ENCODE data around the gene HS3ST5. TPM values are rescaled to one million over a fixed set of nuclear protein-coding genes. Genes with fewer than 3 reads are reported as not detected.

Gene HS3ST5
- total RNA-seq, 4 donors from 2014 or later = not detected

DNA sequence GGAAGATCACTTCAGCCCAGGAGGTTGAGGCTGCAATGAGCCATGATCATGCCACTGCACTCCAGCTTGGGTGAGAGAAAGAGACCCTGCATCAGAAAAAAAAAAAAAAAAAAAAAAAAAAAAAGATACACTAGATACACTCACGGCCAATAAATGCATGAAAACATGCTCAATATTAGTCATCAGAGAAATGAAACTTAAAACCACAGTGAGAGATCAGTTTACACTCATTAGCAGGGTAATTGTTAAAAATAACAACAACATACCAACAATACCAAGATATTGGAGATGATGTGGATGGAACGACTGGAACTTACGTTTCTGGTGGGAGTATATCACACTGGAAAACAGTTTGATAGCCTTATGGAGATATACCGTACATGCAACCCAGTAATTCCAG, 29.9 kb downstream of the HS3ST5 start:
- WGBS, 2 donors = 77 to 88% methylated on average over 4 of the region's 4 CpGs
- intact Hi-C loops (cut with DNase I; ENCODE audit: low total_unique reads) = no loop called here
- H3K4me3 ChIP-seq (ENCODE audit: low read depth, poor library complexity, severe bottlenecking) = no peak overlapping the region
- DNase-seq (ENCODE audit: low spot score in 2 of 2) = no peak
- TF ChIP-seq POLR2A (IDR thresholded peaks at IDR 0.05) = no peak

DNA sequence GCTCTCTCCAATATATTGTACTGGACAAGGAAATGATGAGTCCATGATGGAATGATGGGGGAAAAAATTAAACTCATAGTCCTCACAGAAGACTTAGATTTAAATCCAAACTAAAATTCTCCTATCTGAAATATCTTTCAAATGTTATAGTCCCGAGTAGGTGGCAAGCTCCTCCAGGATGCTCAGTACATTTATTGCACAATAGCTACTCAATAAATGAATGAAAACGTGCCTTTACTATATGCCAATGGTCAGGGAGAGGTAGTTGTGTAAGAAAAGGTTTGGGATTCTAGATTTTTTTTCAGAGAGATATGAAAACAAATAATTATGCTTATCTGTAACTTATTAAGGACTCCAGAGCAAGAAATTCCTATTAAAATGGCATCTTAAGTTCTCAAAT, 32.8 kb downstream of the HS3ST5 start:
- H3K4me3 ChIP-seq (ENCODE audit: low read depth, poor library complexity, severe bottlenecking) = no peak overlapping the region
- WGBS, 2 donors = 72 to 78% methylated on average over 2 of the region's 2 CpGs
- intact Hi-C loops (cut with DNase I; ENCODE audit: low total_unique reads) = no loop called here
- DNase-seq (ENCODE audit: low spot score in 2 of 2) = no peak
- no peak for TF ChIP-seq POLR2A (IDR thresholded peaks at IDR 0.05)
- TF ChIP-seq, protein P1, sequence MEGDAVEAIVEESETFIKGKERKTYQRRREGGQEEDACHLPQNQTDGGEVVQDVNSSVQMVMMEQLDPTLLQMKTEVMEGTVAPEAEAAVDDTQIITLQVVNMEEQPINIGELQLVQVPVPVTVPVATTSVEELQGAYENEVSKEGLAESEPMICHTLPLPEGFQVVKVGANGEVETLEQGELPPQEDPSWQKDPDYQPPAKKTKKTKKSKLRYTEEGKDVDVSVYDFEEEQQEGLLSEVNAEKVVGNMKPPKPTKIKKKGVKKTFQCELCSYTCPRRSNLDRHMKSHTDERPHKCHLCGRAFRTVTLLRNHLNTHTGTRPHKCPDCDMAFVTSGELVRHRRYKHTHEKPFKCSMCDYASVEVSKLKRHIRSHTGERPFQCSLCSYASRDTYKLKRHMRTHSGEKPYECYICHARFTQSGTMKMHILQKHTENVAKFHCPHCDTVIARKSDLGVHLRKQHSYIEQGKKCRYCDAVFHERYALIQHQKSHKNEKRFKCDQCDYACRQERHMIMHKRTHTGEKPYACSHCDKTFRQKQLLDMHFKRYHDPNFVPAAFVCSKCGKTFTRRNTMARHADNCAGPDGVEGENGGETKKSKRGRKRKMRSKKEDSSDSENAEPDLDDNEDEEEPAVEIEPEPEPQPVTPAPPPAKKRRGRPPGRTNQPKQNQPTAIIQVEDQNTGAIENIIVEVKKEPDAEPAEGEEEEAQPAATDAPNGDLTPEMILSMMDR (IDR thresholded peaks at IDR 0.05) = no peak

DNA sequence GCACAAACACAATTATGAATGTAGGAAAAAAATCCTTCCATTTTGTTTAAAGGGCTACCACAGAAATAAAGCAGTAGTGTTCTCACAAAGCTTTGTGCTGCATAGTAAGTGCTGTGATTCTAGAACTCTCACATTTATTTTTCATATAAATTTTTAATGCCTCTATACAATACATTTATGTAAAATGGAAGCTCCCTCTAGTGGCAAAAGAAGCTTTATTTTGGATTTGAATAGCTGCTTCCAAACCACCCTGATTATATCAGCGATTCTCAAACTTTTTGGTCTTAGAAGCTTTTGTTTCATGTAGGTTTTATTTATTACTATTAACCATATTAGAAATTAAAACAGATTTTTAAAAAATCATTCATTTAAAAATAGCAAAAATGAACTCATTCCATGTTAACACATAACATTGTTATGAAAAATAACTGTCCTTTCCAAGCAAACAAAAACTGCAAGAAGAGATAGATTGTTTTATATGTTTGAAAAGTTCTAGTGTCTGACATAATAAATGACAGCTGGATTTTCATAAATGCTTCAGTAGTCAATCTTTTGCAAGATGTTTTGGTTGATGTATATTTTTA, 38.4 kb downstream of the HS3ST5 start:
- TF ChIP-seq, protein P1 (IDR thresholded peaks at IDR 0.05) = no peak
- no peak for TF ChIP-seq POLR2A (IDR thresholded peaks at IDR 0.05)
- H3K4me3 ChIP-seq (ENCODE audit: low read depth, poor library complexity, severe bottlenecking) = no peak overlapping the region
- no peak for DNase-seq (ENCODE audit: low spot score in 2 of 2)
- intact Hi-C loops (cut with DNase I; ENCODE audit: low total_unique reads) = no loop called here
- WGBS, 2 donors = 51 to 63% methylated on average over 1 of the region's 1 CpG

DNA sequence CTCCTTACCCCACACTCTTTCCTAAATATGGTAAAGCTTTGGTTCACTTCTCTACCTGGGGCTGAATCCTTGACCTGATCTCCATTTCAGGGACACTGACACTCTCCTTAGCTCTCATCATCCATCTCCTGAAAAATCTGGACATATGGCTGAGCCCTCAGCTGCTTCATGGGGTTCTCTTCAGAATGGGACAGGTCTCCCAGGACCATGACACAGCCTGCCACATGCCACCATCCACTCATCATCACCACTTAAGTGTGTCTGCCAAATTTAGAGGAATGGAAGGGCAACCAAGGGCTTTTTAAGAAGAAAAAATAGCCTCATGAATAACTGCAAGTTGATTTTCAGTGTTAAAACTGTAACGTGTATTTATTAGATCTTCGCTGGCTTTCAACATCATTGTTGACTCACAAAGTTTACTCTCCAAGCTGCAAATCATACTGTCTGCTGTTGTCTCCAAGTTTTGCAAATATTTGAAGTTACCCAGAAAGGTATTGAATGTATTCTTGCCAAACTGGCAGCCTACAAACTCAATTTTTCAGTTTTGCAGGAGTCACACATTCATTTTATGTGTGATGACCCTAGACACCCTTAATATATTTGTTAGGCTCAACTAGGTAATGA, 41.1 kb downstream of the HS3ST5 start:
- 76 to 81% methylated on average over 2 of the region's 2 CpGs for WGBS, 2 donors
- no peak overlapping the region for H3K4me3 ChIP-seq (ENCODE audit: low read depth, poor library complexity, severe bottlenecking)
- no peak for DNase-seq (ENCODE audit: low spot score in 2 of 2)
- TF ChIP-seq, protein P1 (IDR thresholded peaks at IDR 0.05) = no peak
- TF ChIP-seq POLR2A (IDR thresholded peaks at IDR 0.05) = no peak
- intact Hi-C loops (cut with DNase I; ENCODE audit: low total_unique reads) = no loop called here

- H3K4me3 ChIP-seq (ENCODE audit: low read depth, poor library complexity, severe bottlenecking) = no peak overlapping the region
- no peak for DNase-seq (ENCODE audit: low spot score in 2 of 2)
- intact Hi-C loops (cut with DNase I; ENCODE audit: low total_unique reads) = no loop called here
- TF ChIP-seq, protein P1 (IDR thresholded peaks at IDR 0.05) = no peak
- TF ChIP-seq POLR2A (IDR thresholded peaks at IDR 0.05) = no peak
- WGBS, 2 donors = 71 to 72% methylated on average over 6 of the region's 6 CpGs
These were observed 45.7 kb downstream of the HS3ST5 start for GRCh38 chr6:114297135-114297534.

DNA sequence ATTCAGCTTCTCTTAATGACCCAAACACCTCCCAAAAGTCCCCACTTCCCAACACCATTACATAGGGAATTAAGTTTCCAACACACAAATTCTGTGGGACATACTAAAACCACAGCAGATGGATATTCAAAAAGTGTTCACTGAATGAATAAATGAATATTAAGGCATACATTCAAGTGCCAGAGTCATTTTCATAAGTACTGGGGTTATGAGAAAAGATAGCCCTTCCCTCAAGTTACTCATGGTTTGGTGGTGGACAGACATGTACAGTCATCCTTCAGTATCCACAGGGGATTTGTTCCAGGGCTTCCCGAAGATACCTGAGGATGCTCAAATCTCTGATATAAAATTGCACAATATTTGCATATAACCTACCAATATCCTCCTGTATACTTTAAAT, 50.4 kb downstream of the HS3ST5 start:
- TF ChIP-seq, protein P1 (IDR thresholded peaks at IDR 0.05) = no peak
- no peak for TF ChIP-seq POLR2A (IDR thresholded peaks at IDR 0.05)
- DNase-seq (ENCODE audit: low spot score in 2 of 2) = no peak
- no peak overlapping the region for H3K4me3 ChIP-seq (ENCODE audit: low read depth, poor library complexity, severe bottlenecking)
- WGBS, 2 donors = 94 to 96% methylated on average over 1 of the region's 1 CpG
- intact Hi-C loops (cut with DNase I; ENCODE audit: low total_unique reads) = no loop called here
